ENCODE measurements around the gene TGFB2. TPM values are rescaled to one million over a fixed set of nuclear protein-coding genes. Genes with fewer than 3 reads are reported as not detected.

The TGFB2 gene
- total RNA-seq, 4 donors from 2014 or later = 5.3 to 12.6 (median 6.1) TPM

DNA sequence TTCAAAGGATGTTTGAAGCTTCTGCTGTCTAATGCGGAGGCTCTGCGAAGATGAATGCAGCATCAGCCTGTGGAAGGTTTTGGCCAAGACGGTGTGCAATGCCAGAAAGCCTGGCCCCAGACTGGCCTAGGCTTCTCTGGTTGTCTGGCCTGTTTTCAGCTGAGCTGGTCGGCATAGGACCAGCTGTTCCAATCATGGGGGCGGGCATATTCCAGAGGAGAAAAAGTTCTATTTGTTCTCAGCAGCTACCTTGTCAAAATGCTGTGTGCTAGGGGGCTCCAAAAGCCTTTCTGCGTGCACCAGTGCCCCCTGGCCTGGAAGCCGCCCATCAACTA is 57.6 kb downstream of the TGFB2 start:
- Histone ChIP-seq H3K36me3 (peaks cover 0 to 12% (median 0%) of the 10 kb centered on the region in 4 donors), H3K4me3 (no peak overlapping the region), H3K27me3 (no peaks in the 10 kb centered on the region), H3K9me3 (no peaks in the 10 kb centered on the region), H3K27ac (replicated peaks in 1 of 4) (peak overlapping the region; percentile 52 to 74 (median 62)), H3K4me1 (peaks cover 0 to 27% (median 23%) of the 10 kb centered on the region in 4 donors)
- intact Hi-C loops (cut with DNase I) = no loop called here
- WGBS = 59% methylated on average over 6 of the region's 7 CpGs
- DNase-seq (ENCODE audit: extremely low spot score) = no peak
- TF ChIP-seq EP300 (IDR thresholded peaks at IDR 0.05) = no peak
- TF ChIP-seq, protein P1, sequence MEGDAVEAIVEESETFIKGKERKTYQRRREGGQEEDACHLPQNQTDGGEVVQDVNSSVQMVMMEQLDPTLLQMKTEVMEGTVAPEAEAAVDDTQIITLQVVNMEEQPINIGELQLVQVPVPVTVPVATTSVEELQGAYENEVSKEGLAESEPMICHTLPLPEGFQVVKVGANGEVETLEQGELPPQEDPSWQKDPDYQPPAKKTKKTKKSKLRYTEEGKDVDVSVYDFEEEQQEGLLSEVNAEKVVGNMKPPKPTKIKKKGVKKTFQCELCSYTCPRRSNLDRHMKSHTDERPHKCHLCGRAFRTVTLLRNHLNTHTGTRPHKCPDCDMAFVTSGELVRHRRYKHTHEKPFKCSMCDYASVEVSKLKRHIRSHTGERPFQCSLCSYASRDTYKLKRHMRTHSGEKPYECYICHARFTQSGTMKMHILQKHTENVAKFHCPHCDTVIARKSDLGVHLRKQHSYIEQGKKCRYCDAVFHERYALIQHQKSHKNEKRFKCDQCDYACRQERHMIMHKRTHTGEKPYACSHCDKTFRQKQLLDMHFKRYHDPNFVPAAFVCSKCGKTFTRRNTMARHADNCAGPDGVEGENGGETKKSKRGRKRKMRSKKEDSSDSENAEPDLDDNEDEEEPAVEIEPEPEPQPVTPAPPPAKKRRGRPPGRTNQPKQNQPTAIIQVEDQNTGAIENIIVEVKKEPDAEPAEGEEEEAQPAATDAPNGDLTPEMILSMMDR (IDR thresholded peaks at IDR 0.05) = no peak
- no peak for TF ChIP-seq POLR2AphosphoS5 (IDR thresholded peaks at IDR 0.05)
- TF ChIP-seq POLR2A (IDR thresholded peaks at IDR 0.05; ENCODE audit: low read depth) = no peak

DNA sequence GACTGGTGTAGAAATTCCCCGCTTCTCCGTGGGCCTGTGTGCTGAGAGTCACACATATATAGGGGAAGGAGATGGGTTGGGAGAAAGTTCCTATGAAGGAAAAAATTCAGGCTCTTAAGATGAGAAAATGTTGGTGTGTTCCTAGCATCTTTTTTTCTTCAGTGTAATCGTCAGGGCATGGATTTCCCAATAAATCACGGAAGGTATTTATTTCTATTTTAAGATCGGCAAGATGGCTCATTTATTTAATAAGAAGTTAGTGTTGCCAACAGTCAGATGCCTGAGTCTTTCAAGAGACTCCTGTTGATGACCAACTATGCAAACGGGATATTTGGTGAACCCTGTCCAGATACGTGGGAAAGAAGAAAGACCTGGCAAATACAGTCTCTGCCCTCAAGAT is 58.2 kb downstream of the TGFB2 start:
- Histone ChIP-seq H3K27me3 (no peaks in the 10 kb centered on the region), H3K4me3 (no peak overlapping the region), H3K9me3 (no peaks in the 10 kb centered on the region), H3K27ac (replicated peaks in 1 of 4) (peak overlapping the region; percentile 52 to 74 (median 62)), H3K4me1 (peaks cover 0 to 27% (median 23%) of the 10 kb centered on the region in 4 donors), H3K36me3 (peaks cover 0 to 16% (median 0%) of the 10 kb centered on the region in 4 donors)
- 63% methylated on average over 7 of the region's 7 CpGs for WGBS
- intact Hi-C loops (cut with DNase I) = no loop called here
- TF ChIP-seq POLR2AphosphoS5 (IDR thresholded peaks at IDR 0.05) = peak in 1 of 2 donors; percentile 20
- TF ChIP-seq POLR2A (IDR thresholded peaks at IDR 0.05; ENCODE audit: low read depth) = no peak
- TF ChIP-seq, protein P1 (IDR thresholded peaks at IDR 0.05) = no peak
- no peak for TF ChIP-seq EP300 (IDR thresholded peaks at IDR 0.05)
- DNase-seq (ENCODE audit: extremely low spot score) = no peak

DNA sequence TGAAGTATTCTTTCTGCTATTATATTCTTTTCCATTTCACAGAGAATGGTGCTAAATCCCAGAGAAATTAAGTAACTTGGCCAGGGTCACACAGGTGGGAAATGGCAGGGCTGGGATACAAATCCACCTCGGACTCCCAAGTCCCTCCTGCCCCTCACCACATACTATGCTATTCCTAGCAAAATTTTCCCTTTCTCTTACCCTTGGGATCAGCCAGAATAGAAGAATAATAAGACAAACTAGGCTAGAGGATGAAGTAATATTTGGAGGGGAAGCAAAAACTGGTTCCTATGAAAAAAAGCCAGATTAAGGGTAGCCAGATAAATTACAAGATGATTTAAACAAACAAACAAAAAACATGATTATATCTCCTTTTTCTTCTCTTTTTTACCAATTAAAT is 62.5 kb downstream of the TGFB2 start:
- Histone ChIP-seq H3K4me3 (no peak overlapping the region), H3K27ac (replicated peaks in 1 of 4) (no peak overlapping the region), H3K9me3 (no peaks in the 10 kb centered on the region), H3K36me3 (peaks cover 0 to 18% (median 0%) of the 10 kb centered on the region in 4 donors), H3K4me1 (peaks cover 0 to 11% (median 9%) of the 10 kb centered on the region in 4 donors), H3K27me3 (no peaks in the 10 kb centered on the region)
- TF ChIP-seq EP300 (IDR thresholded peaks at IDR 0.05) (no peak), POLR2AphosphoS5 (IDR thresholded peaks at IDR 0.05) (no peak), POLR2A (IDR thresholded peaks at IDR 0.05; ENCODE audit: low read depth) (no peak)
- TF ChIP-seq, protein P1 (IDR thresholded peaks at IDR 0.05) = no peak
- 80% methylated on average over 1 of the region's 1 CpG for WGBS
- DNase-seq (ENCODE audit: extremely low spot score) = no peak
- intact Hi-C loops (cut with DNase I) = no loop called here

DNA sequence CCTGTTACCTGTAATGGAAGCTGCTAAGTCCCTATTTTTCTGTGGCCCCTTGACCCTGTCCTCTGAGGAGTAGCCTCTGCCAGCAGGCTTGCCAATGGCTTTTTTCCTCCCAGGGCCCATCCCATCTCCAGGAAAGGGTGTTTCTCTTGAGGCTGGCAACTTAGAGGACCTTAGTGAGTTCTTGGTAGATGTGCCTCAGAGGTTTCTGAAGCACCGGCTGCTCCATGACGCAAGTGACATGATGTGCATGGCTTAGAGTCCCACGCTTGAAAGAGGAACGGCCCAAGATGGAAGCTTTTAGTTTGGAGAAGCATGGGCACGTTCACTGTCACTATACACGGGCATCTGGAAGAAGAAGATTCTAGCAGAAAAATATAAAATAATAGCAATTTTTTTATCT is 63.0 kb downstream of the TGFB2 start:
- WGBS = 94% methylated on average over 6 of the region's 6 CpGs
- DNase-seq (ENCODE audit: extremely low spot score) = no peak
- TF ChIP-seq EP300 (IDR thresholded peaks at IDR 0.05) = no peak
- TF ChIP-seq POLR2AphosphoS5 (IDR thresholded peaks at IDR 0.05) = no peak
- TF ChIP-seq, protein P1 (IDR thresholded peaks at IDR 0.05) = no peak
- no peak for TF ChIP-seq POLR2A (IDR thresholded peaks at IDR 0.05; ENCODE audit: low read depth)
- intact Hi-C loops (cut with DNase I) = no loop called here
- Histone ChIP-seq H3K9me3 (no peaks in the 10 kb centered on the region), H3K27me3 (no peaks in the 10 kb centered on the region), H3K4me1 (peaks cover 0 to 6% (median 4%) of the 10 kb centered on the region in 4 donors), H3K4me3 (no peak overlapping the region), H3K36me3 (peaks cover 0 to 18% (median 0%) of the 10 kb centered on the region in 4 donors), H3K27ac (replicated peaks in 1 of 4) (no peak overlapping the region)

DNA sequence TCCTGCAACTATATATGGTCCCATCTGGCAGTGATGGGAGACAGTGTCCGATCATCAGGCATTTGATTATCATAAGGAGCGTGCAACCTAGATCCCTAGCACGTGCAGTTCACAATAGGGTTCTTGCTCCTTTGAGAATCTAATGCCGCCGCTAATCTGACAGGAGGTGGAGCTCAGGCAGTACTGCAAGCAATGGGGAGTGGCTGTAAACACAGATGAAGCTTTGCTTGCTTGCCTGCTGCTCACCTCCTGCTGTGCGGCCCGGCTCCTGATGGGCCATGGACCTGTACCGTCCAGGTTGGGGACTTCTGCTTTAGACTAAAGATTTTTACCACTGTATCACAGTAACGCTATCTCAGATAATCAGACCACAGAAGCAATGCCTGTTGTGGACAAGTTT is 63.8 kb downstream of the TGFB2 start:
- peaks cover 0 to 18% (median 0%) of the 10 kb centered on the region in 4 donors for H3K36me3 ChIP-seq

More for the DNA sequence above, 63.8 kb downstream of the TGFB2 start:
- 88% methylated on average over 9 of the region's 9 CpGs for WGBS
- intact Hi-C loops (cut with DNase I) = no loop called here
- no peaks in the 10 kb centered on the region for H3K9me3 ChIP-seq
- H3K4me1 ChIP-seq = no peaks in the 10 kb centered on the region
- TF ChIP-seq POLR2A (IDR thresholded peaks at IDR 0.05; ENCODE audit: low read depth) (no peak), EP300 (IDR thresholded peaks at IDR 0.05) (no peak), POLR2AphosphoS5 (IDR thresholded peaks at IDR 0.05) (no peak)
- TF ChIP-seq, protein P1 (IDR thresholded peaks at IDR 0.05) = no peak
- H3K4me3 ChIP-seq = no peak overlapping the region
- no peaks in the 10 kb centered on the region for H3K27me3 ChIP-seq
- H3K27ac ChIP-seq (replicated peaks in 1 of 4) = no peak overlapping the region
- DNase-seq (ENCODE audit: extremely low spot score) = no peak
